Mesenchymal stem cell (in vitro differentiated cells and primary cell): Measurements from ENCODE around the gene CHGA.

ENCODE experiments used
- DNase-seq: peaks from one replicate; pipeline ENCODE4 v3.0.0-alpha.2; 2013
- H2AFZ ChIP-seq: one replicate; pipeline ENCODE4 v1.6.1; 2013; ENCODE audit warnings: low read depth, mild to moderate bottlenecking, control low read depth, inconsistent platforms, low read length, moderate library complexity
- H2AK5ac ChIP-seq: 2 replicates; pipeline ENCODE4 v1.6.1; 2013; ENCODE audit warnings: low read length, moderate library complexity, mild to moderate bottlenecking, inconsistent platforms; ENCODE audit not compliant: severe bottlenecking
- H2BK120ac ChIP-seq: one replicate; pipeline ENCODE4 v1.6.1; 2013; ENCODE audit warnings: low read depth, mild to moderate bottlenecking, inconsistent platforms, low read length, moderate library complexity
- H2BK12ac ChIP-seq, 2 experiments: one replicate each; pipeline ENCODE4 v1.6.1; 2013; ENCODE audit warnings: inconsistent platforms in 2 of 2, low read length in 2 of 2, mild to moderate bottlenecking in 2 of 2, moderate library complexity in 2 of 2, control low read depth in 1 of 2
- H2BK15ac ChIP-seq: one replicate; pipeline ENCODE4 v1.6.1; 2013; ENCODE audit warnings: mild to moderate bottlenecking, low read depth, inconsistent platforms; ENCODE audit not compliant: poor library complexity, severe bottlenecking
- H2BK5ac ChIP-seq: 2 replicates; pipeline ENCODE4 v1.6.1; 2013; ENCODE audit warnings: low read depth, mild to moderate bottlenecking, low read length, control low read depth, inconsistent platforms; ENCODE audit not compliant: poor library complexity, severe bottlenecking
- H3K14ac ChIP-seq, 2 experiments: one replicate each; pipeline ENCODE4 v1.6.1; 2013; ENCODE audit warnings: inconsistent platforms in 2 of 2, low read length in 2 of 2, control low read depth in 1 of 2, mild to moderate bottlenecking in 1 of 2, moderate library complexity in 1 of 2
- H3K18ac ChIP-seq, 2 experiments: one replicate each; pipeline ENCODE4 v1.6.1; 2013; ENCODE audit warnings: inconsistent platforms in 2 of 2, low read length in 2 of 2, control low read depth in 1 of 2, low read depth in 1 of 2, mild to moderate bottlenecking in 1 of 2
- H3K23ac ChIP-seq, 2 experiments: one replicate each; pipeline ENCODE4 v1.6.1; 2013; ENCODE audit warnings: inconsistent platforms in 2 of 2, low read length in 2 of 2, mild to moderate bottlenecking in 2 of 2, moderate library complexity in 2 of 2, control low read depth in 1 of 2
- H3K27ac ChIP-seq: 2 replicates; pipeline ENCODE4 v1.5.1; 2013; ENCODE audit warnings: mild to moderate bottlenecking, moderate library complexity, low read length, control low read depth, inconsistent platforms; ENCODE audit not compliant: poor library complexity, severe bottlenecking
- H3K27me3 ChIP-seq, 2 experiments: 2 replicates each; pipeline versions ENCODE4 v1.6.1 to v1.7.0; 2013; ENCODE audit warnings: low read length in 2 of 2, mild to moderate bottlenecking in 2 of 2, moderate library complexity in 2 of 2, control low read depth in 1 of 2, inconsistent platforms in 1 of 2; ENCODE audit not compliant: control insufficient read depth in 1 of 2, insufficient read depth in 1 of 2
- H3K36me3 ChIP-seq, 2 experiments: 2 replicates each; pipeline versions ENCODE4 v1.6.1 to v1.7.0; 2013; ENCODE audit warnings: low read length in 2 of 2, control low read depth in 1 of 2, inconsistent platforms in 1 of 2, low read depth in 1 of 2, mild to moderate bottlenecking in 1 of 2; ENCODE audit not compliant: insufficient read depth in 2 of 2, control insufficient read depth in 1 of 2
- H3K4ac ChIP-seq, 2 experiments: one replicate each; pipeline ENCODE4 v1.6.1; 2013; ENCODE audit warnings: inconsistent platforms in 2 of 2, low read length in 2 of 2, mild to moderate bottlenecking in 2 of 2, moderate library complexity in 2 of 2, control low read depth in 1 of 2, low read depth in 1 of 2
- H3K4me1 ChIP-seq: 2 replicates; pipeline ENCODE4 v1.6.1; 2013; ENCODE audit warnings: low read depth, low read length, control low read depth; ENCODE audit not compliant: control insufficient read depth, insufficient read depth
- H3K4me2 ChIP-seq: 2 replicates; pipeline ENCODE4 v1.6.1; 2013; ENCODE audit warnings: low read length, mild to moderate bottlenecking, inconsistent platforms; ENCODE audit not compliant: poor library complexity, severe bottlenecking
- H3K4me3 ChIP-seq, 2 experiments: 2 replicates each; pipeline versions ENCODE4 v1.5.1 to v1.7.0; 2013; ENCODE audit warnings: low read length in 2 of 2, mild to moderate bottlenecking in 2 of 2, control low read depth in 1 of 2, low read depth in 1 of 2; ENCODE audit not compliant: insufficient read depth in 1 of 2
- H3K79me1 ChIP-seq: replicated peaks from 2 replicates; pipeline ENCODE4 v1.6.1; 2013; ENCODE audit warnings: mild to moderate bottlenecking, control low read depth, low read length, inconsistent platforms; ENCODE audit not compliant: poor library complexity, severe bottlenecking
- H3K9ac ChIP-seq: 2 replicates; pipeline ENCODE4 v1.7.0; 2013; ENCODE audit warnings: mild to moderate bottlenecking, low read length, moderate library complexity
- H3K9me3 ChIP-seq: 2 replicates; pipeline ENCODE4 v1.7.0; 2013; ENCODE audit warnings: mild to moderate bottlenecking, low read length; ENCODE audit not compliant: control insufficient read depth
- H4K8ac ChIP-seq: one replicate; pipeline ENCODE4 v1.6.1; 2013; ENCODE audit warnings: inconsistent platforms, mild to moderate bottlenecking, low read length, moderate library complexity
- H4K91ac ChIP-seq: one replicate; pipeline ENCODE4 v1.6.1; 2013; ENCODE audit warnings: mild to moderate bottlenecking, low read length, inconsistent platforms
- WGBS: methylation state at CpG from one replicate; pipeline ENCODE4 v1.1.7; 2013; ENCODE audit warnings: mixed read lengths; 5-methylcytosine and 5-hydroxymethylcytosine counted together

CHGA gene

DNA sequence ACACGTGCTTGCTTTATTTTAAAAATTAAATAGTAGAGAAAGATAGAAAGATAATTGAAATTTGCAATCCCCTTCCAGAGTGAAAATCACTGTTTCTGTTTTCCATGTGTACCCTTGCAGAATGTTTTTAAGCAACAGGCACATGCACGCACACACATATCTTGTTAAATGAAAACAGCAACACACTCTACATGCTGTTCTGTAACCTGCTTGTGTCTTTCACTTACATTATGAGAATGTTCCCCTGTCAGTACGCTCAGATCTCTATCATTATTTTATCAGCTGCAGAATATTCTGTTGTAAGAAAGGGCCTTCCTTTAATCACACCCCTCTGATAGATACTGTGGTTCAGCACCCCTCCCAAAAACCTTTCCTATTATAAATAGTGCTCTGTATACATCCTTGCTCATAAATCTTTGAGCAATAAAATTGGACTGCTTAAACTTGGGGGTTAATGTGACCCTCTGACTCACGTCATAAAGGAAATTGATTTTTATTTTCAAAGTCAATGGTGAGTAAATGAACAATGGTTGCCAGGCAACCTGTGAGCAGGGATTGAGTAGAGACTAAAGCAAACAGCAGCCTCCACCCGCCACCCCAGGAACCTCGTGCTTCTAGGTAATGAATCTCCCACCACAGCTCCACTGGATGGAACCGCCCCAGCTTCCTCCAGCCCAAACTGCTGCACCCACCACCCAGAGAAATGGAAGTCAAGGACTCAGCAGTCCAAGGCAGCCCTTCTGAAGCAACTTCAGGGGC, 31.9 kb upstream of the CHGA start:
- H4K91ac ChIP-seq, result no peak overlapping the region
- H2BK15ac ChIP-seq, result no peak overlapping the region
- peaks cover 13 to 68% of the 10 kb centered on the region in 2 experiments for H3K27me3 ChIP-seq
- peaks cover 30% of the 10 kb centered on the region for H3K9me3 ChIP-seq
- no peaks in the 10 kb centered on the region for H3K79me1 ChIP-seq
- H3K4me1 ChIP-seq, result no peaks in the 10 kb centered on the region
- no peak overlapping the region for H2BK120ac ChIP-seq
- H2AK5ac ChIP-seq, result no peak overlapping the region
- no peak overlapping the region for H3K14ac ChIP-seq
- H2BK12ac ChIP-seq, result no peak overlapping the region
- no peak for DNase-seq
- H2BK5ac ChIP-seq, result no peak overlapping the region
- no peak overlapping the region for H3K23ac ChIP-seq
- no peaks in the 10 kb centered on the region for H3K36me3 ChIP-seq
- no peak overlapping the region for H2AFZ ChIP-seq
- no peak overlapping the region for H3K4me2 ChIP-seq
- no peak overlapping the region for H3K27ac ChIP-seq
- no peak overlapping the region for H3K4me3 ChIP-seq
- no peak overlapping the region for H3K18ac ChIP-seq
- no peak overlapping the region for H3K9ac ChIP-seq
- WGBS, result 79% methylated on average over 6 of the region's 7 CpGs
- no peak overlapping the region for H4K8ac ChIP-seq
- no peak overlapping the region for H3K4ac ChIP-seq

DNA sequence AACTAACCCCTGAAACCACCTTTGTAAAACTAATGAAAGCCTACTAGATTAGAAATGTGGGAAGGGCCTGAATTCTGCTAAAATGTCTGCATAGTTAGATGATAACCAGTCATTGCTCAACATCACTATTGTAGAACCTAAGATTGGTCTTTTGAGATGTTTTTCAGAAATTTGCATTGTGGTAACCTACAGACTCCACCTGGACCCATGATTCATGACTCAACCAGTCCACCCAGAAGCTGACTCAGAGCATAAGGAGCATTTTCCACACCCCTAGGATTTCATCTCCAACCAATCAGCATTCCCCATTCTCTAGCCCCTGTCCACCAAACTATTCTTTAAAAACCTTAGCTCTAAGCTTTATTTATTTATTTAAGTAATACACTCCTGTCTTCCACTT, 30.4 kb upstream of the CHGA start:
- Histone ChIP-seq H3K4me1 (no peaks in the 10 kb centered on the region), H3K27ac (no peak overlapping the region), H3K23ac (no peak overlapping the region), H3K9ac (no peak overlapping the region), H2BK120ac (no peak overlapping the region), H3K79me1 (no peaks in the 10 kb centered on the region), H3K4me3 (no peak overlapping the region), H2BK5ac (no peak overlapping the region), H2BK15ac (no peak overlapping the region), H3K14ac (no peak overlapping the region), H4K8ac (no peak overlapping the region), H2BK12ac (no peak overlapping the region), H2AK5ac (no peak overlapping the region), H2AFZ (no peak overlapping the region), H3K36me3 (no peaks in the 10 kb centered on the region), H3K4ac (no peak overlapping the region), H3K27me3 (peaks cover 8 to 61% of the 10 kb centered on the region in 2 experiments), H3K4me2 (no peak overlapping the region), H4K91ac (no peak overlapping the region), H3K18ac (no peak overlapping the region), H3K9me3 (peaks cover 30% of the 10 kb centered on the region)
- no peak for DNase-seq

DNA sequence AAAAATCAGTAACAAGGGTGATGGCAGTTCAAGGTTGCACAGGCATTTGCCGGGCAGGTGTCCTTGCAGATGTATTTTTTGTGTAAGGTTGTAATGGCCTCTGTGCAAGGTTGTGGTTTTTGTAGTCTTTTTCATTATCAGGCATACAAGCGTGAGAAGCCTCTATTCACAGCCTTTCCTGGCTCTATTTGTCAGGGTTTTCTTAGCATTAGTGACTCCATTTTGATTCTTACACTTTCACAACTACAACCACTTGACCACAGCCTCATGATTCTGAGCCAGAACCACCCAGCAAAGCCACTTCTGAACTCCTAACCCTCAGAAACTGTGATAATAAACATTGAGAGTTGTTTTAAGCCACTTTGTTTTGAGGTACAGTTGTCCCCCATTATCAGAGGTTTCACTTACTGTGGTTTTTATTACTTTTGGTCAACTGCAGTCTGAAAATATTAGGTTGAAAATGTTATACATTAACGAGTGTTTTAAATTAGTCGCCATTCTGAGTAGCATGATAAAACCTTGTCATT, 27.5 kb upstream of the CHGA start:
- H3K14ac ChIP-seq, result no peak overlapping the region
- no peak for DNase-seq
- no peak overlapping the region for H2AK5ac ChIP-seq
- H3K23ac ChIP-seq, result no peak overlapping the region
- peaks cover 22% of the 10 kb centered on the region for H3K9me3 ChIP-seq
- H2BK15ac ChIP-seq, result no peak overlapping the region
- no peak overlapping the region for H3K18ac ChIP-seq
- no peak overlapping the region for H2BK12ac ChIP-seq
- no peak overlapping the region for H2BK120ac ChIP-seq
- no peak overlapping the region for H3K9ac ChIP-seq
- no peak overlapping the region for H2BK5ac ChIP-seq
- H4K91ac ChIP-seq, result no peak overlapping the region
- no peaks in the 10 kb centered on the region for H3K36me3 ChIP-seq
- H3K27me3 ChIP-seq, result peaks cover 0 to 57% of the 10 kb centered on the region in 2 experiments
- H3K4me1 ChIP-seq, result no peaks in the 10 kb centered on the region
- H3K79me1 ChIP-seq, result no peaks in the 10 kb centered on the region
- H3K4me2 ChIP-seq, result no peak overlapping the region
- 79% methylated on average over 4 of the region's 4 CpGs for WGBS
- H4K8ac ChIP-seq, result no peak overlapping the region
- H2AFZ ChIP-seq, result no peak overlapping the region
- no peak overlapping the region for H3K4me3 ChIP-seq
- no peak overlapping the region for H3K27ac ChIP-seq
- H3K4ac ChIP-seq, result no peak overlapping the region

DNA sequence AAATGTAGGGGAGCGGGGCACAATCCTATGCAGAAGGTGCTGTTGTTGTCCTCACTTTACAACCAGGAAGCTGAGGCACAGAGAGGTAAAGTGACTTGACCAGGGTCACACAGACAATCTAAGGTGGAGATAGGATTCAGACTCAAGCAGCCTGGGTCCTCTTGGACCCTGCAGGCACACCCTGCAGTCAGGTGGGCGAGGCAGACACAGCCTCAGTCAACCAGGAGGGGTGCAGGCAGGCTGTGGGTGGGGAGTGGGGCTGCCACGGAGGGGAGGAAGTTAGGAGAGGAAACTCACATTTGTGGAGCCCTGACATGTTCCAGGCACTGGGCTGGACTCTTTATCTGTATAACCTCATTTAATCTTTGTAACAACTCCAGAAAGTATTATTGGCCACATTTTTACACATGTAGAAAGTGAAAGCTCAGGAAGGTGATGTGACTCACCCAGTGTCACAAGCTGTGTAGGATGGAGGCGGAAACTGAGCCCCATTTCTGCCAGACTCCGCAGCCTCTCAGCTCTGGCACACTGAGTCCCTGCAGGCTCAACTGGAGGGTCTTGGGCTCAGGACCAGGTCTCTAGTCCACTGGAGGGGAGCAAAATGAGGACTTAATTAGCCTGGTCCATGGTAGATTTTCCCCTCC, 24.9 kb upstream of the CHGA start:
- no peak overlapping the region for H3K23ac ChIP-seq
- no peak overlapping the region for H3K4ac ChIP-seq
- no peak overlapping the region for H2BK15ac ChIP-seq
- H3K18ac ChIP-seq, result no peak overlapping the region
- no peak for DNase-seq
- no peak overlapping the region for H4K91ac ChIP-seq
- H2BK5ac ChIP-seq, result no peak overlapping the region
- peaks cover 8 to 61% of the 10 kb centered on the region in 2 experiments for H3K27me3 ChIP-seq
- 80% methylated on average over 4 of the region's 5 CpGs for WGBS
- no peaks in the 10 kb centered on the region for H3K36me3 ChIP-seq
- no peaks in the 10 kb centered on the region for H3K4me1 ChIP-seq
- H3K79me1 ChIP-seq, result no peaks in the 10 kb centered on the region
- H3K27ac ChIP-seq, result no peak overlapping the region
- H3K9me3 ChIP-seq, result peaks cover 13% of the 10 kb centered on the region
- no peak overlapping the region for H2AK5ac ChIP-seq
- no peak overlapping the region for H4K8ac ChIP-seq
- H3K4me3 ChIP-seq, result no peak overlapping the region
- no peak overlapping the region for H2BK120ac ChIP-seq
- no peak overlapping the region for H3K4me2 ChIP-seq
- no peak overlapping the region for H2BK12ac ChIP-seq
- H2AFZ ChIP-seq, result no peak overlapping the region
- no peak overlapping the region for H3K14ac ChIP-seq
- H3K9ac ChIP-seq, result no peak overlapping the region
